Urinary bladder (tissue), 4 donors: ENCODE data around the gene PXMP2. TPM values are rescaled to one million over a fixed set of nuclear protein-coding genes. Genes with fewer than 3 reads are reported as not detected.

Experiments
- DNase-seq: peaks from one replicate; pipeline ENCODE4 v3.0.0-alpha.2; 2015; ENCODE audit errors: extremely low spot score
- H3K27ac ChIP-seq: one replicate; pipeline ENCODE4 v1.5.1; 2013; ENCODE audit warnings: low read depth, mild to moderate bottlenecking, moderate library complexity
- H3K36me3 ChIP-seq: one replicate; pipeline ENCODE4 v1.6.1; 2013; ENCODE audit warnings: mild to moderate bottlenecking, moderate library complexity; ENCODE audit not compliant: insufficient read depth
- H3K4me1 ChIP-seq: one replicate; pipeline ENCODE4 v1.6.1; 2013; ENCODE audit warnings: mild to moderate bottlenecking, moderate library complexity; ENCODE audit not compliant: insufficient read depth
- H3K4me3 ChIP-seq: one replicate; pipeline ENCODE4 v1.5.1; 2013; ENCODE audit warnings: low read depth, low read length
- WGBS: extraction: QIAGEN DNeasy Blood & Tissue Kit; methylation state at CpG from one replicate; pipeline ENCODE4 v1.1.7; 2013; 5-methylcytosine and 5-hydroxymethylcytosine counted together
- polyA plus RNA-seq: library from polyadenylated mRNA; stranded (reverse); fragments of 200-250 nt; gene quantifications from one replicate; pipeline ENCODE4 v1.2.3, GENCODE V29; 2013
- total RNA-seq: library from RNA; depleted of rRNA; stranded (reverse); fragments of >200 nt; gene quantifications from one replicate; pipeline ENCODE4 v1.2.3, GENCODE V29; 2014
- donor health status: healthy with polysubstance abuse.
- donor health status: healthy.

Gene PXMP2
- total RNA-seq (17.4 TPM), polyA plus RNA-seq (31.2 TPM)

DNA sequence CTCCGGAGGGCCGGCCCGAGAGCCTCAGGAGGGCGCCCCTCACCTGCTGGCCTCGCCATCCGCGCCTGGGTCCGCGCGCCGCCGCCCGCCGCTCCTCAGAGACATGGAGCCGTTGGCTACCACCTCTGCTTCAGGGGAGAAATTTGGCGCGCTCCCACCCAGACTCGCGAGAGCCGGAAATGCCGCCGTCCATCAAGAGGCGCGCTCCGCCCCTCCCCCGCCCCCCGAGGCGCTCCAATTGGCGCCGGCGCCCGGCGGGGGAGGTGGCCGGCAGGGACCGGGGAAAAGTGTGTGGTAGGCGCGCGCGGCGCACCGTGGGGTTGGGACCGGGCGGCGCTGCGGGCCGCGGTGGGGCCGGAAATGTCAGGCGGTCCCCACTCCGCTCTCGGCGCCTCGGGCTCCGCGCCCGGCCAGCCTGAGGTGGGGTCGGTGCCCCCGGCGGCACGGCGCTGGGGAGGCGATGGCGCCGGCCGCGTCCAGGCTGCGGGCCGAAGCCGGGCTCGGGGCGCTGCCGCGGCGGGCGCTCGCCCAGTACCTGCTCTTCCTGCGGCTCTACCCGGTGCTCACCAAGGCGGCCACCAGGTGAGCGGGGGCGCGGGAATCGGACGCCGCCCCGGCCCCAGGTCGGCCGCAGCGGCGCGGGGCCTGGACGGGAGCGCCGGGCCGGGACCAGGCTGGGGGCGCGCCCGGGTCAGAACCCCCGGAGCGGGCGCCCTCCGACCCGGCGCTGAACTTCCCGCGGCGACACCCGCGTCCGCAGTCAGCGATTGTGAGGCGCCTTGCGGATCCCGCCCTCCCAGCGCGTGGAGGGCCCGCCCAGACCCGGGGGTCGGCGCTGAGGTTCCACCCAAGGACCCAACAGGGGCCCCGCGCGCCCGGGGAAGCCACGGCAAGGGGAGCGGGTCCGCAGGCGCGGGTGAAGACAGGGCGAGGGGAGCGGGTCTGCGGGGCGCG is at the start of gene PXMP2, which contains the start of gene POLE:
TSS of gene PXMP2 (plus strand) at position 377 of the 954 bp plus-strand sequence. CDS start at position 461, 84 bp downstream.
TSS of gene POLE (minus strand) at position 132 of the 954 bp plus-strand sequence. CDS start at position 105, 27 bp downstream.
- peak within 1 kb of the TSS; percentile 2 for H3K27ac ChIP-seq
- WGBS = under 1% methylated on average over 134 of the region's 134 CpGs
- H3K36me3 ChIP-seq = no peaks in the 10 kb centered on the region
- DNase-seq = peak; percentile 88
- H3K4me1 ChIP-seq = no peaks in the 10 kb centered on the region
- H3K4me3 ChIP-seq = peak within 1 kb of the TSS; percentile 99

DNA sequence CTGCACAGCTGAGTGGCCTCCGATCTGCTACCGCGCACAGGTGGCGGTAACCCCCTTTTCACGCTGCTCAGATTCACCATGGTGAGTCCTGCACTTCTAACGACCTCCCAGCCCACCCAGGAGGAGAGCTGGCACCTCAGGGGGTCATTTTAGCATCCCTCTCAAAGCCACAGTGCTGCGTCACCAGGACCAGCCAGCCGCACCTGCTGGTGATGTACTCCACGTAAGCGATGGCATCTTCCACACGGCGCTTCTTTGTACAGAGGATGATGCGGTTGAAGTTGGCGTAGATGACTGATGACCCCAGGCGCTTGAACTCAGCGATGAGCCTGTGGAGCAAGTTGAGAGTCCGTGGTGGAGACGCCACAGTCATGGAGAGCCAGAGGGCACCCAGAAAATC is 49.6 kb upstream of the PXMP2 start:
- no peak for DNase-seq
- no peaks in the 10 kb centered on the region for H3K4me1 ChIP-seq
- H3K36me3 ChIP-seq = peaks cover 2% of the 10 kb centered on the region
- WGBS = 92% methylated on average over 18 of the region's 18 CpGs
- no peak overlapping the region for H3K4me3 ChIP-seq
- H3K27ac ChIP-seq = no peak overlapping the region

DNA sequence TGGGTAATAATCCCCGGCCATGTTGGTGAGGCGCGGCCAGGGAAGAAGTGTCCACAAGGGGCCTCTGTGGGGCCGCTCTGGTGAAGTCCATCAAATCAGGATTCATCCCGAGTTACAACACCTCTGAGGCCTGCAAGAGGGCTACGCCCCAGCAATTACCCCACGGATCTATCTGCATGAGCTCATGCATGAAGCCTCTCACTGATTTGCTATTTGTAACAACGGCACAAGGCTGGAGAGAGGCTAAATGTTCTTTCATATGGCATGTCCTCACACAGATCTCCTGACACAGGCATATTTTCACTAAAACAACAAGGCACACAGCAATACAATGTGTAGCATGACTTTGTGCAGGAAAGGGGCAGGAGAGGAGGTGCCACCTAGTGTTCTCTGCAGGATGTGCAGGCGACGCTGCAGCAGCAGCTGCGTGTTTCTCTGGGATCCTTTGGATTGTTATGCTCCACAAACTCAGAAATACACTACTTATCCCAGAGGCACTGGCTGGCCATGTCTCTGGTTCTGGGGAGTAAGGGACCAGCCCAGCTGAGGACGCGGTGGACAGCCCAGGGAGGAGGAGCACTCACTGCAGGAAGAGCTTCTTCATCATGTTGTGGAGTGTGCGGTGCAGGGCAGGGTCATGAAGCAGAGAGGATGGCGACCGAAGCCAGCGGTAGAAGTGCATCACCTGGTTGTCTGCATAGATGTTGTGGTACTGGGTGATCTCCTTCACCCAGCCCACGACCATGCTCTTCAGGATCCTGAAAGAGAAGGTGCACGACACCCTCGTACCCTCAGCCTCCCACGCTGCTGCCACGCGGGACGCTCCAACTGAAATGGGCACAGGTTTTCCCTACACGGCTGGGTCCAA is 48.6 kb upstream of the PXMP2 start:
- H3K4me3 ChIP-seq = no peak overlapping the region
- no peak overlapping the region for H3K27ac ChIP-seq
- no peak for DNase-seq
- H3K4me1 ChIP-seq = no peaks in the 10 kb centered on the region
- peaks cover 2% of the 10 kb centered on the region for H3K36me3 ChIP-seq
- WGBS = 74% methylated on average over 25 of the region's 25 CpGs

DNA sequence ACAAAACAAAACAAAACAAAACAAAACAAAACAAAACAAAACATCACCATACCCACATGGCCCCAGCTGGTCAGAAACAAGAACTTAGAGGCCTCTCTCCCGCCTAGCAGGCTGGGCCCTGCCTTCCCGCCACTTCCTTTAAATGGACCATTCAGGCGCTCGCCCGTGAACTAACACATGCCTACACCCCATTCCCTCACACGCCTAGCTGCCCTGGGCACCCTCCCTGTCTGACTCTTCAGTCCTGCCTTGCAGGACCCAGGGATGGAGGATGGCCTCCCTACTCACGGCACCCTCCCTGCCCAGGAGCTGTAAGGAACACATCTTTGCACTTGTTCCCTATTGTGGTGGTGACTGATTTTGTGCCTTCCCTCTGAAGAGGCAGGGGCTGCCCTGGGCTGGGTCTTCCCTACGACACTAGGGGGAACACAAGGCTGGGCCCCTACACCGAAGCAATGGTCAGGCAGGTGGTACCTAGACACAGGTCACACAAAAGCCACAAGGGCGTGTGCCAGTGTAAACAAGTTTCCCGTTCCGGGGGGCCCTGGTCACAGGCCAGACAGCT is 47.3 kb upstream of the PXMP2 start:
- no peak for DNase-seq
- Histone ChIP-seq H3K4me3 (no peak overlapping the region), H3K4me1 (no peaks in the 10 kb centered on the region), H3K36me3 (peaks cover 2% of the 10 kb centered on the region), H3K27ac (no peak overlapping the region)
- WGBS = 89% methylated on average over 12 of the region's 12 CpGs

DNA sequence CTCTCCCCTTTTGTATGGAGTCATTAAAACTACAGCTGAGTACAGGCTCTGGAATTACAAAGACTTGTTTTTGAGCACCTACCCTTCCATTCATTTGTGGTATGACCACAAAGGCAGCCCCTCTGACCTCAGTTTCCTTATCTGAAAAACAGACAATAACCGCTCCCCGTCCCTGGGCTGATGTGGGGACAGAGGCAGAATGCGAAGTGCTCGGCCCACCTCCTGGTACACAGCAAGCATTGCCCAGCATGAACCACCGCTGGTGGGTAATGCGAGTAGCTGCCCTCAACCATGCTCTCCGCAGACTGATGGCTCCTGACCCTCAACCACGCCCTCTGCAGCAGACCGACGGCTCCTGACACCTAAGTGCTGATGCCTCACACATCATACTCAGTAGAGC is 46.5 kb upstream of the PXMP2 start:
- no peak for DNase-seq
- WGBS = 87% methylated on average over 10 of the region's 10 CpGs
- no peak overlapping the region for H3K27ac ChIP-seq
- H3K36me3 ChIP-seq = no peaks in the 10 kb centered on the region
- no peak overlapping the region for H3K4me3 ChIP-seq
- no peaks in the 10 kb centered on the region for H3K4me1 ChIP-seq

DNA sequence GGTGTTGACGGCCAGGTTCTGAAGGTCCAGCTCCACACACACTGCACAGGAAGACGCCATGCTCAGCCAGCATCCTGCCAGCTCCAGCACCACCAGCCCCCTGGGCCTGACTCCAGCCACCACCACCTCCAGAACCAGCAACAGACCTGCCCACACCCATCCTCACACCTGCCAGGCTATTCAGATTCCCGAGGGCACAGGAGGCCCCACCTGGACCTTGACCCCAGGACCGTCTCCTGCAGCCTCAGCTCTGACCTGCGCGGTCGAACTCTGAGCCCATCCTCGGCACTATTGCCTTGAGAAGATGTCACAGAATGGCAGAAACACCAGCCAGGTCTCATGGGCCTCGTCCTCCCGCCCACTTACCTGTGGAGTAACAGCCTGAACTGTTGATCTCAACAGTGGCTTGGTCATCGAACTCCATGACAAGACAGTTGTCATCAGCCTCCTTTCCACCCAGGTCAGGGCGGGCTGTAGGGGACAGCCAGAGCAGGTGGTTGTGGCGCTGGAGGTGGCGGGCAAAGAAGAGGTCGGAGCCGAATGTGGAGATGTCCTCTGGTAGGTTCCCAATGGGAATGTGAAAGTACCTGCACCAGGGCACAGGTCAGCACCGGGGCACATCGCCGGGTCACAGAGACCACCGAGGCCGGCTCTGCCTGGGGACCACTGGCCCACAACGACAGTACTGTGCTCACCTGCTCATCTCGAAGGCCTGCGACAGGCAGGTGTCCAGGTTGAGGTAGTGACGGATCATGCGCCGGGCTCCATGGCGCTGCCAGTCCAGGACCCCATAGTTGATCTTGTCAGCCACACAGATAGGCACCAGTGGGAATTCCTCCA is 45.4 kb upstream of the PXMP2 start:
- Histone ChIP-seq H3K27ac (no peak overlapping the region), H3K4me3 (no peak overlapping the region), H3K36me3 (peaks cover under 1% of the 10 kb centered on the region), H3K4me1 (no peaks in the 10 kb centered on the region)
- 96% methylated on average over 28 of the region's 28 CpGs for WGBS
- DNase-seq = no peak

DNA sequence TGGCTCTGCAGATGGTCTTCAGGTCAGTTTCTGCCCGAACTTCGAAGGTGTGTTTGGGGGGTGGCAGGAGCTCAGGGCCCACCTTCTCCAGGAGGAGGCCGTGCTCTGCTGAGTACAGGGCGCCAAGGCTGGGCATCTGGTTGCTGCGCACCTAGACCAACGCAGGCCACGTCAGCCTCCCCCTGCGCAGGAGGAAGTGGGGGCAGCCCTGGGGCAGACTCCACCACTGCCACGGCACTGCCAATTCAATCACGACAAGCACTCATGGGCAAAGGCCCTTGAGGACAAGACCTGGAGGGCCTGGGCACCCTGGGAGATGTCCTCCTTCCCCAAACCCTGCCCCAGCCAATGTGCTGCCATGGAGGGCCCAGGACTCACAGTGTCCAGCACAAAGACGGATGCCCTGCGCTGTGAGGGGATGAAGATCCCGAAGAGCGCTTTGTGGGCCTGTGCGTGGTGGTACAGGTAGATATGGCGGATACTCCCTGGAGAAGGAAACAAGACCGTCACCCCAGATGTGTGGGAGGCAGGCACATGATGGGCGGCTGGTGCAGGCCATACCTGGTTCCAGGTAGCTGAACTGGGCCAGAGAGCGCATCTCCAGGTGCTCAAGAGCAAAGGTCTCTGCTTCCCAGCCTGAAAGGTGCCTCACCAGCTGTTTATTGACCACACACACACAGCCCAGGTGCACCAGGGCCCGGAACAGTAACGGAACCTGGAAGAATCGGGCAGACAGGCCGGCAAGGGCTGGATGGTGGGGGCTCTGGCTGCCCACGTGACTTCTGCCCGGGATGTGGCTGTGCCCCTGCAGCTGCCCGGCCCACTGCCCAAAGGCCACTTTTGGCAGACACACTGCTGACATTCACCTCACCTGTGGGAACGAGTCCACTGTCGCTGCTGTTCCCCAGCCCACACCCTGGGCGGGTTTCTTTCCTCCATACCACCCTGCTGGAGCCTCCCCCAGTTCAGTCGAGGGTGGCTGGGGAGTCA is 44.2 kb upstream of the PXMP2 start:
- no peak for DNase-seq
- Histone ChIP-seq H3K27ac (no peak overlapping the region), H3K4me3 (no peak overlapping the region), H3K4me1 (no peaks in the 10 kb centered on the region), H3K36me3 (peaks cover 2% of the 10 kb centered on the region)
- 96% methylated on average over 30 of the region's 30 CpGs for WGBS

DNA sequence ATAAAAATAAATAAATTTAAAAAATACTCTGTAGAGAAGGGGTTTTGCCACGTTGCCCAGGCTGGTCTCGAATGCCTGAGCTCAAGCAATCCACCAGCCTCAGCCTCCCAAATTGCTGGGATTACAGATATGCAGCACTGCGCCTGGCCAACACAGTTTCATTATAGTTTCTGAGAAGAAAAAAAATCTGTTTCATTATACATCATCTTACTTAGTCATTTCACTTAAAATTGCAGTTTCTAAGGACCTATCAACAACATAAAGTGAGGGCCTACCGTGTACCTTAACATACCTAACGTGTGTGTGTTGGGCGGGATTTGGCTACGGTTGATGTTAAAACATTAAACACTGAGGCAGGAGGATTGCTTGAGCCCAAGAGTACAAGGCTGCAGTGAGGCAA is 40.5 kb upstream of the PXMP2 start:
- no peak overlapping the region for H3K27ac ChIP-seq
- 96% methylated on average over 7 of the region's 7 CpGs for WGBS
- H3K4me1 ChIP-seq = no peaks in the 10 kb centered on the region
- no peak overlapping the region for H3K4me3 ChIP-seq
- DNase-seq = no peak
- H3K36me3 ChIP-seq = peaks cover 2% of the 10 kb centered on the region

DNA sequence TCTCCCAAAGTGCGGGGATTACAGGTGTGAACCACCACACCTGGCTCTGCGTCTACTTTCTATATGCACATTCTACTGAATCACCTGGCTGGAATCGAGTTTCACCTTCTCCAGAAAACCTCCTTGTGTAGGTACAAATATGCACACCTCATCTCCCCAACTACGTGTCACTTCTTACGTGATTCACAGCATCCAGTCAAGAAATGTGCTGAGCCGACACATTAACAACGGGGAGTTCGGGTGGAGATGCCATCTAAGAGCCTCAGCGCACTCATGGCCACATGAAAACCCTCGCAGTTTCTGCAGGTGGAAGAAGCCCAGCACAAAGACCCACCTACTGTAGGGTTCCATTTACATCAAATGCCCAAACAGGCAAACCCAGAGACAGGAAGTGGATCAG is 39.5 kb upstream of the PXMP2 start:
- Histone ChIP-seq H3K36me3 (peaks cover 2% of the 10 kb centered on the region), H3K4me3 (no peak overlapping the region), H3K27ac (no peak overlapping the region), H3K4me1 (no peaks in the 10 kb centered on the region)
- no peak for DNase-seq
- 96% methylated on average over 10 of the region's 10 CpGs for WGBS

DNA sequence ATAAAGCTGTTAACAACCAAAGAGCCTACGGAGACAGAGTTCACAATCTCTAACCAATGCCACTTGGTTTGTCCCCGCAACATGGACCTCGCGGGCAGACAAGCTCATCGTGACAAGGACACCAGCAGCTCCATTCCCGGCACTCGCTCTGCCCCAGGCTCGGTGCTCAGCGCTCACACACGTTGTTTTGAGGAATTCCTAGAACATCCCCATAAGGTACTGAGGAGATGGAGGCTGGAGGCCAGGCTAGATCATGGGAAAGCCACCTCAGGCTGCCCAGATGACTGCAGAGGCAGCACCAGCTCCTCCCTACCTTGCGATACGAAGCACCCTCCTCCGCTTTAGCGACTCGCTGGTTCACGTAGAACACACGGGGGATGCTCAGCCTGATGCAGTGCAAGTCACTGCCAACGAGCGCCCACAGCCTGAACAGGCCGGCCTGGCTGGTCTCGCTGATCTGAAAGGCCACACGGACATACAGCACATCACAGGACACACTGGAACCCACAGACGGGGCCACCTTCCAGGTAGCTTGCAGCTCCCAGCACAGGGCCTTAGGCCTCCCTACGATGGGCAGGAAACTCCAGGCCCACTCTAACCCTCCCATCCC is 38.7 kb upstream of the PXMP2 start:
- DNase-seq = no peak
- Histone ChIP-seq H3K27ac (no peak overlapping the region), H3K4me1 (no peaks in the 10 kb centered on the region), H3K36me3 (peaks cover 4% of the 10 kb centered on the region), H3K4me3 (no peak overlapping the region)
- WGBS = 94% methylated on average over 24 of the region's 24 CpGs

DNA sequence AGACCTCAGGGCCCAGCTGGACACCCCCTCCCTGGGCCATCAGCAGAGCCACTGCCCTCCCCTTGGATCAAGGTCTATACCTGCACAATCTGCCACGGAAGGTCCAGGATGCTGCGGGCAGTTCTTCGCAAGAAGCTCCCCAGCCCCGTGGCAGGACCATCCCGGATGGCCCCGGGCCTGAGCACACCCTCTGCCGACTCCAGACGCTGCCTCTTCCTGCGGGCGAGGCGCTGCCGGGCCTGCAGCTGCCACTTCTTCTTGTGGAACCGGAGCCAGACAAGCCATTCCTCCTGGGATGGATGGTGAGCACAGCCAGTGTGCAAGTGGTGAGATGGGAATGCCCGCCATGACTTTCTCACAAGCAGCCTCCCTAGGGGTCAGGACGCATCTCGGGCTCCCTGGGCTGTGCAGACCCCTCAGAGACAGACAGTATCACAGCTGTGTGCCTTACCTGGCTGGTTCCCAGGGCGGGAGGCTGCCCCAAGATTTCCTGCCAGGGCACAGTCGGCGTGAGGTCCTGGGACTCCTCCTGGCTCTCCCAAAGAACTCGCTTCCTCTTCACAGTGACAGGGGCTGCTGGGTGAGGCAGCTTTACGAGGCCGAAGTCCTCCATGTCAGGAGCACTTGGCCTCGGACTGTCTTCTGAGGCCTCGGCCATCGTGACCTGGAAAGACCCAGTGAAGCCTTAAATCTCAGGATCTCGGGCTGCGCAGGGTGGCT is 38.0 kb upstream of the PXMP2 start:
- Histone ChIP-seq H3K27ac (no peak overlapping the region), H3K4me3 (no peak overlapping the region), H3K4me1 (no peaks in the 10 kb centered on the region), H3K36me3 (peaks cover 4% of the 10 kb centered on the region)
- WGBS = 93% methylated on average over 27 of the region's 27 CpGs
- DNase-seq = no peak
